Aorta (tissue), 5 donors: ENCODE measurements around the gene TMEM147. TPM values are rescaled to one million over a fixed set of nuclear protein-coding genes. Genes with fewer than 3 reads are reported as not detected.
"Not testable (repeated sequence)": the region's sequence is repeated elsewhere in the genome, so short reads cannot be mapped to it uniquely, and the experiment has no call there.

ENCODE experiments used
- ATAC-seq: fragments of 200-7000 bp; cut with Tn5 transposase; one replicate; pipeline ENCODE4 v1.9.1; 2022; ENCODE audit warnings: moderate library complexity; ENCODE audit not compliant: low FRiP score
- DNase-seq, 2 donors: peaks; one replicate each; pipeline ENCODE4 v3.0.0-alpha.2; 2020
- H3K27ac ChIP-seq, 2 donors: one replicate each; pipeline ENCODE4 v1.5.1; 2013; ENCODE audit warnings: low read length in 2 of 2, mild to moderate bottlenecking in 2 of 2, moderate library complexity in 2 of 2, control low read depth in 1 of 2, inconsistent platforms in 1 of 2, low read depth in 1 of 2
- H3K27me3 ChIP-seq, 2 donors: one replicate each; pipeline ENCODE4 v1.6.1; 2013; ENCODE audit warnings: control low read depth in 1 of 2, low read length in 1 of 2, mild to moderate bottlenecking in 1 of 2, moderate library complexity in 1 of 2; ENCODE audit not compliant: insufficient read depth in 2 of 2, control insufficient read depth in 1 of 2
- H3K36me3 ChIP-seq, 2 donors: one replicate each; pipeline ENCODE4 v1.6.1; 2013; ENCODE audit warnings: control low read depth in 1 of 2, low read length in 1 of 2, mild to moderate bottlenecking in 1 of 2; ENCODE audit not compliant: insufficient read depth in 2 of 2, control insufficient read depth in 1 of 2
- H3K4me1 ChIP-seq, 2 donors: one replicate each; pipeline ENCODE4 v1.6.1; 2013; ENCODE audit warnings: low read length in 2 of 2, control low read depth in 1 of 2, mild to moderate bottlenecking in 1 of 2, moderate library complexity in 1 of 2; ENCODE audit not compliant: insufficient read depth in 2 of 2, control insufficient read depth in 1 of 2
- H3K4me3 ChIP-seq, 2 donors: one replicate each; pipeline ENCODE4 v1.5.1; 2013; ENCODE audit warnings: low read length in 2 of 2, control low read depth in 1 of 2, mild to moderate bottlenecking in 1 of 2
- H3K9me3 ChIP-seq: one replicate; pipeline ENCODE4 v1.6.1; 2013; ENCODE audit warnings: mild to moderate bottlenecking, low read length; ENCODE audit not compliant: control insufficient read depth
- WGBS, 2 donors: extraction: QIAGEN DNeasy Blood & Tissue Kit; methylation state at CpG; one replicate each; pipeline ENCODE4 v1.1.7; 2013; 5-methylcytosine and 5-hydroxymethylcytosine counted together
- intact Hi-C, 2 donors: fragments of 100-400 bp; cut with DNase I; formaldehyde crosslinking; loops; one replicate each; pipeline versions ENCODE4 v1.14.2 to v1.15.0; 2022
- polyA plus RNA-seq, 2 donors: library from polyadenylated mRNA; stranded (reverse); fragments of 200-250 nt; gene quantifications; one replicate each; pipeline ENCODE4 v1.2.3, GENCODE V29; 2013
- total RNA-seq, 2 donors: library from RNA; stranded (reverse); fragmentation: NEBNext Ultra II Directional; extraction: Animal tissue kit (Norgen Biotek cat#: 25700); gene quantifications; one replicate each; pipeline ENCODE4 v1.2.1, GENCODE V29; 2021
- donor health status: healthy with polysubstance abuse.
- donor health status: Bipolar disorder and iron deficiency.
- donor health status: DM: no; HTN: no; CAD: no.
- donor health status: DM: no; HTN: no; CAD: no.
- donor health status: DM: yes; HTN: yes; CAD: no.

Gene TMEM147
- total and polyA plus RNA-seq, 4 donors, result 48.0 to 123 (median 69.1) TPM

- intact Hi-C loops, result no loop called here
- H3K4me1 ChIP-seq, result no peaks in the 10 kb centered on the region
- no peaks in the 10 kb centered on the region for H3K9me3 ChIP-seq
- DNase-seq (no peak), ATAC-seq (no peak)
- H3K36me3 ChIP-seq, result no peaks in the 10 kb centered on the region
- no peak overlapping the region for H3K27ac ChIP-seq
- H3K27me3 ChIP-seq, result peaks cover 0 to 1% of the 10 kb centered on the region in 2 donors
- 74 to 84% methylated on average over 1 of the region's 1 CpG for WGBS, 2 donors
- H3K4me3 ChIP-seq, result no peak overlapping the region
These were observed 37.3 kb downstream of the TMEM147 start for GRCh38 chr19:35582760-35583159.

GRCh38 chr19:35585848-35586247 is 40.4 kb downstream of the TMEM147 start, which contains the start of gene PMIS2:
TSS of gene PMIS2 (plus strand) at chr19:35586173. CDS start at chr19:35586260, 87 bp downstream.
- intact Hi-C loops, result no loop called here
- ATAC-seq (no peak), DNase-seq (peak in 1 of 2 donors; percentile 42)
- Histone ChIP-seq H3K27me3 (peaks cover 0 to 1% of the 10 kb centered on the region in 2 donors), H3K36me3 (no peaks in the 10 kb centered on the region), H3K9me3 (no peaks in the 10 kb centered on the region), H3K4me3 (no peak within 1 kb of the TSS), H3K4me1 (no peaks in the 10 kb centered on the region), H3K27ac (no peak within 1 kb of the TSS)
- 29 to 52% methylated on average over 16 of the region's 16 CpGs for WGBS, 2 donors

- no peaks in the 10 kb centered on the region for H3K36me3 ChIP-seq
- no peak overlapping the region for H3K27ac ChIP-seq
- no peak for DNase-seq
- intact Hi-C loops, result no loop called here
- WGBS, 2 donors, result 34 to 35% methylated on average over 1 of the region's 1 CpG
- H3K4me3 ChIP-seq, result no peak overlapping the region
- ATAC-seq, result no peak
- H3K4me1 ChIP-seq, result no peaks in the 10 kb centered on the region
- no peaks in the 10 kb centered on the region for H3K9me3 ChIP-seq
- peaks cover 0 to 1% of the 10 kb centered on the region in 2 donors for H3K27me3 ChIP-seq
These were observed 41.9 kb downstream of the TMEM147 start for GRCh38 chr19:35587321-35587720.

- intact Hi-C loops, result no loop called here
- no peaks in the 10 kb centered on the region for H3K9me3 ChIP-seq
- H3K27me3 ChIP-seq, result no peaks in the 10 kb centered on the region
- ATAC-seq (no peak), DNase-seq (no peak)
- no peaks in the 10 kb centered on the region for H3K4me1 ChIP-seq
- 75 to 76% methylated on average over 3 of the region's 3 CpGs for WGBS, 2 donors
- no peaks in the 10 kb centered on the region for H3K36me3 ChIP-seq
- no peak overlapping the region for H3K4me3 ChIP-seq
- no peak overlapping the region for H3K27ac ChIP-seq
These were observed 45.4 kb downstream of the TMEM147 start for GRCh38 chr19:35590875-35591274.

GRCh38 chr19:35592226-35592625 is 46.8 kb downstream of the TMEM147 start:
- no peaks in the 10 kb centered on the region for H3K4me1 ChIP-seq
- DNase-seq (no peak), ATAC-seq (no peak)
- no peaks in the 10 kb centered on the region for H3K9me3 ChIP-seq
- no peak overlapping the region for H3K4me3 ChIP-seq
- intact Hi-C loops, result no loop called here
- H3K36me3 ChIP-seq, result no peaks in the 10 kb centered on the region
- no peak overlapping the region for H3K27ac ChIP-seq
- WGBS, 2 donors, result 23 to 27% methylated on average over 8 of the region's 8 CpGs
- no peaks in the 10 kb centered on the region for H3K27me3 ChIP-seq

GRCh38 chr19:35595026-35595425 is 49.6 kb downstream of the TMEM147 start:
- H3K4me3 ChIP-seq, H3K9me3 ChIP-seq, H3K27ac ChIP-seq, H3K27me3 ChIP-seq, H3K36me3 ChIP-seq, H3K4me1 ChIP-seq, ATAC-seq, intact Hi-C loops: not testable (repeated sequence)
- 74 to 84% methylated on average over 3 of the region's 3 CpGs for WGBS, 2 donors
- DNase-seq, result peak in 1 of 2 donors; percentile 13

GRCh38 chr19:35595928-35596327 is 50.5 kb downstream of the TMEM147 start:
- no peaks in the 10 kb centered on the region for H3K4me1 ChIP-seq
- intact Hi-C loops, result no loop called here
- 97 to 100% methylated on average over 1 of the region's 1 CpG for WGBS, 2 donors

GRCh38 chr19:35596366-35596999 is 51.1 kb downstream of the TMEM147 start:
- no peak for ATAC-seq
- intact Hi-C loops, result no loop called here
- peak in 1 of 2 donors; percentile 8 for DNase-seq
- 63 to 72% methylated on average over 4 of the region's 4 CpGs for WGBS, 2 donors
- Histone ChIP-seq H3K27me3 (no peaks in the 10 kb centered on the region), H3K9me3 (no peaks in the 10 kb centered on the region), H3K27ac (no peak overlapping the region), H3K36me3 (no peaks in the 10 kb centered on the region), H3K4me3 (no peak overlapping the region), H3K4me1 (no peaks in the 10 kb centered on the region)

More at GRCh38 chr19:35595928-35596327, 50.5 kb downstream of the TMEM147 start:
- Histone ChIP-seq H3K27ac (no peak overlapping the region), H3K9me3 (no peaks in the 10 kb centered on the region), H3K27me3 (no peaks in the 10 kb centered on the region), H3K4me3 (no peak overlapping the region), H3K36me3 (no peaks in the 10 kb centered on the region)
- DNase-seq (no peak), ATAC-seq (no peak)
